ENCODE results near the gene PRMT9. TPM values are rescaled to one million over a fixed set of nuclear protein-coding genes. Genes with fewer than 3 reads are reported as not detected.

PRMT9 gene
- total RNA-seq, 2 experiments from 2014 or later = 11.0 to 12.0 TPM

GRCh38 chr4:147709999-147710398, 26.0 kb upstream of the PRMT9 start:
- Mint-ChIP-seq H3K27me3 (peaks cover 4% of the 10 kb centered on the region), H3K27ac (no peak overlapping the region), H3K36me3 (ENCODE audit: low read depth) (no peaks in the 10 kb centered on the region), H3K9me3 (no peaks in the 10 kb centered on the region), H3K4me1 (peaks cover 11% of the 10 kb centered on the region), H3K4me3 (no peak overlapping the region)
- CTCF ChIA-PET = interaction anchor here (0.7 to 4.1 kb wide), 11 partner anchors 12 to 165 kb away, joined by 3 to 88 read pairs (median 3); partner anchors contain the start of genes ARHGAP10 and PRMT9
- DNase-seq = no peak
- POLR2A ChIA-PET = no interaction called here

- Mint-ChIP-seq H3K4me1 (peaks cover 11% of the 10 kb centered on the region), H3K4me3 (no peak overlapping the region), H3K27me3 (peaks cover 6% of the 10 kb centered on the region), H3K27ac (no peak overlapping the region), H3K36me3 (ENCODE audit: low read depth) (no peaks in the 10 kb centered on the region), H3K9me3 (no peaks in the 10 kb centered on the region)
- CTCF ChIA-PET = interaction anchor here (0.7 to 4.1 kb wide), 18 partner anchors 9 to 190 kb away, joined by 3 to 88 read pairs (median 3); partner anchors contain the start of genes ARHGAP10, PRMT9 and TMEM184C
- POLR2A ChIA-PET = no interaction called here
- DNase-seq = peak; percentile 56
Observed at GRCh38 chr4:147707892-147708672, 24.1 kb upstream of the PRMT9 start.

- DNase-seq = no peak
- no peak overlapping the region for H3K27ac Mint-ChIP-seq
- no peaks in the 10 kb centered on the region for H3K36me3 Mint-ChIP-seq (ENCODE audit: low read depth)
- H3K9me3 Mint-ChIP-seq = no peaks in the 10 kb centered on the region
- H3K27me3 Mint-ChIP-seq = peaks cover 20% of the 10 kb centered on the region
- POLR2A ChIA-PET = no interaction called here
- peaks cover 11% of the 10 kb centered on the region for H3K4me1 Mint-ChIP-seq
- CTCF ChIA-PET = interaction anchor here (1.3 to 4.3 kb wide), 2 partner anchors 13 to 162 kb away, joined by 3 to 27 read pairs; no protein-coding TSS in a partner anchor
- no peak overlapping the region for H3K4me3 Mint-ChIP-seq
Observed at GRCh38 chr4:147704846-147705245, 20.9 kb upstream of the PRMT9 start.

- POLR2A ChIA-PET = interaction anchor here (1.4 kb wide), 1 partner anchor 12 kb away, joined by 6 read pairs; the partner anchor contains the start of gene PRMT9
- CTCF ChIA-PET = interaction anchor here (1.0 to 2.0 kb wide), 2 partner anchors 168 to 170 kb away, joined by 3 to 8 read pairs; no protein-coding TSS in a partner anchor
- Mint-ChIP-seq H3K4me3 (no peak overlapping the region), H3K36me3 (ENCODE audit: low read depth) (no peaks in the 10 kb centered on the region), H3K9me3 (no peaks in the 10 kb centered on the region), H3K4me1 (no peaks in the 10 kb centered on the region), H3K27me3 (peaks cover 22% of the 10 kb centered on the region), H3K27ac (no peak overlapping the region)
- DNase-seq = no peak
Observed at GRCh38 chr4:147696866-147697265, 12.9 kb upstream of the PRMT9 start.

- CTCF ChIA-PET = interaction anchor here (2.1 kb wide), 1 partner anchor 174 kb away, joined by 11 read pairs; no protein-coding TSS in a partner anchor
- Mint-ChIP-seq H3K4me3 (no peak overlapping the region), H3K9me3 (no peaks in the 10 kb centered on the region), H3K4me1 (peaks cover 19% of the 10 kb centered on the region), H3K27ac (no peak overlapping the region), H3K27me3 (peaks cover 16% of the 10 kb centered on the region), H3K36me3 (ENCODE audit: low read depth) (peaks cover 2% of the 10 kb centered on the region)
- POLR2A ChIA-PET = no interaction called here
- no peak for DNase-seq
Observed at GRCh38 chr4:147693218-147693617, 9.3 kb upstream of the PRMT9 start.

- no peak overlapping the region for H3K27ac Mint-ChIP-seq
- POLR2A ChIA-PET = no interaction called here
- no peaks in the 10 kb centered on the region for H3K9me3 Mint-ChIP-seq
- peaks cover 25% of the 10 kb centered on the region for H3K4me1 Mint-ChIP-seq
- no peak overlapping the region for H3K4me3 Mint-ChIP-seq
- H3K27me3 Mint-ChIP-seq = peaks cover 9% of the 10 kb centered on the region
- H3K36me3 Mint-ChIP-seq (ENCODE audit: low read depth) = peaks cover 2% of the 10 kb centered on the region
- no peak for DNase-seq
- CTCF ChIA-PET = interaction anchor here (2.1 kb wide), 1 partner anchor 175 kb away, joined by 11 read pairs; no protein-coding TSS in a partner anchor
Observed at GRCh38 chr4:147691820-147692219, 7.9 kb upstream of the PRMT9 start.

GRCh38 chr4:147689067-147689466, 5.1 kb upstream of the PRMT9 start:
- Mint-ChIP-seq H3K4me1 (peaks cover 34% of the 10 kb centered on the region), H3K36me3 (ENCODE audit: low read depth) (peaks cover 2% of the 10 kb centered on the region), H3K9me3 (no peaks in the 10 kb centered on the region), H3K4me3 (peak overlapping the region; percentile 38), H3K27me3 (peaks cover 11% of the 10 kb centered on the region), H3K27ac (peak overlapping the region; percentile 89)
- CTCF ChIA-PET = interaction anchor here (0.9 to 2.7 kb wide), 5 partner anchors 10 to 178 kb away, joined by 3 to 14 read pairs (median 3); partner anchors contain the start of gene ARHGAP10
- POLR2A ChIA-PET = interaction anchor here (2.4 to 2.6 kb wide), 3 partner anchors 43 to 105 kb away, joined by 9 to 14 read pairs (median 13); partner anchors contain the start of genes ARHGAP10 and TMEM184C
- DNase-seq = peak; percentile 59

GRCh38 chr4:147683188-147683591, 773 bp downstream of the PRMT9 start:
- no peaks in the 10 kb centered on the region for H3K9me3 Mint-ChIP-seq
- H3K27me3 Mint-ChIP-seq = peaks cover 7% of the 10 kb centered on the region
- peak; percentile 24 for DNase-seq
- H3K4me3 Mint-ChIP-seq = peak overlapping the region; percentile 89
- peaks cover 29% of the 10 kb centered on the region for H3K36me3 Mint-ChIP-seq (ENCODE audit: low read depth)
- POLR2A ChIA-PET = interaction anchor here (0.8 to 2.7 kb wide), 16 partner anchors 9 to 759 kb away, joined by 3 to 56 read pairs (median 4); partner anchors contain the start of genes ARHGAP10, NR3C2 and TMEM184C
- H3K4me1 Mint-ChIP-seq = peaks cover 40% of the 10 kb centered on the region
- CTCF ChIA-PET = interaction anchor here (0.7 to 4.7 kb wide), 8 partner anchors 9 to 183 kb away, joined by 3 to 40 read pairs (median 4); partner anchors contain the start of gene TMEM184C
- H3K27ac Mint-ChIP-seq = peak overlapping the region; percentile 83

- no peaks in the 10 kb centered on the region for H3K9me3 Mint-ChIP-seq
- peak overlapping the region; percentile 89 for H3K4me3 Mint-ChIP-seq
- peaks cover 7% of the 10 kb centered on the region for H3K27me3 Mint-ChIP-seq
- POLR2A ChIA-PET = interaction anchor here (1.1 to 2.7 kb wide), 11 partner anchors 9 to 374 kb away, joined by 3 to 56 read pairs (median 5); partner anchors contain the start of genes ARHGAP10 and TMEM184C
- peaks cover 40% of the 10 kb centered on the region for H3K4me1 Mint-ChIP-seq
- CTCF ChIA-PET = interaction anchor here (0.9 to 4.7 kb wide), 4 partner anchors 9 to 183 kb away, joined by 3 to 40 read pairs (median 10); partner anchors contain the start of gene TMEM184C
- H3K27ac Mint-ChIP-seq = peak overlapping the region; percentile 83
- DNase-seq = no peak
- H3K36me3 Mint-ChIP-seq (ENCODE audit: low read depth) = peaks cover 32% of the 10 kb centered on the region
Observed at GRCh38 chr4:147682755-147683154, 1.2 kb downstream of the PRMT9 start.

GRCh38 chr4:147678796-147679549, 5.0 kb downstream of the PRMT9 start:
- no peaks in the 10 kb centered on the region for H3K9me3 Mint-ChIP-seq
- H3K27me3 Mint-ChIP-seq = no peaks in the 10 kb centered on the region
- H3K4me1 Mint-ChIP-seq = peaks cover 24% of the 10 kb centered on the region
- peaks cover 35% of the 10 kb centered on the region for H3K36me3 Mint-ChIP-seq (ENCODE audit: low read depth)
- ChIA-PET CTCF (interaction anchor here (0.7 to 3.3 kb wide), 3 partner anchors 10 to 188 kb away, joined by 3 to 17 read pairs (median 4); partner anchors contain the start of gene TMEM184C), POLR2A (interaction anchor here (1.3 kb wide), 1 partner anchor 62 kb away, joined by 5 read pairs; the partner anchor contains the start of gene TMEM184C)
- no peak overlapping the region for H3K27ac Mint-ChIP-seq
- DNase-seq = no peak
- no peak overlapping the region for H3K4me3 Mint-ChIP-seq

- no peaks in the 10 kb centered on the region for H3K9me3 Mint-ChIP-seq
- DNase-seq = no peak
- H3K36me3 Mint-ChIP-seq (ENCODE audit: low read depth) = peaks cover 38% of the 10 kb centered on the region
- CTCF ChIA-PET = interaction anchor here (0.7 kb wide), 1 partner anchor 11 kb away, joined by 3 read pairs; no protein-coding TSS in a partner anchor
- no peak overlapping the region for H3K27ac Mint-ChIP-seq
- no peak overlapping the region for H3K4me3 Mint-ChIP-seq
- H3K4me1 Mint-ChIP-seq = peaks cover 19% of the 10 kb centered on the region
- no peaks in the 10 kb centered on the region for H3K27me3 Mint-ChIP-seq
- POLR2A ChIA-PET = no interaction called here
Observed at GRCh38 chr4:147678106-147678505, 5.9 kb downstream of the PRMT9 start.

- Mint-ChIP-seq H3K4me3 (no peak overlapping the region), H3K27ac (no peak overlapping the region), H3K27me3 (no peaks in the 10 kb centered on the region), H3K4me1 (no peaks in the 10 kb centered on the region), H3K36me3 (ENCODE audit: low read depth) (peaks cover 46% of the 10 kb centered on the region), H3K9me3 (no peaks in the 10 kb centered on the region)
- POLR2A ChIA-PET = interaction anchor here (1.5 kb wide), 1 partner anchor 9 kb away, joined by 5 read pairs; the partner anchor contains the start of gene PRMT9
- no peak for DNase-seq
- CTCF ChIA-PET = interaction anchor here (2.0 kb wide), 1 partner anchor 9 kb away, joined by 4 read pairs; the partner anchor contains the start of gene PRMT9
Observed at GRCh38 chr4:147674496-147674895, 9.5 kb downstream of the PRMT9 start.
